ENCODE results near the gene RIPOR2.

Gene RIPOR2

GRCh38 chr6:24876499-24877465, 59.0 kb downstream of the RIPOR2 start:
- DNase-seq (ENCODE audit: low read depth, low spot score), result no peak

- DNase-seq (ENCODE audit: low read depth, low spot score), result no peak
These were observed 60.2 kb downstream of the RIPOR2 start for GRCh38 chr6:24875534-24875901.

- DNase-seq (ENCODE audit: low read depth, low spot score), result no peak
These were observed 60.8 kb downstream of the RIPOR2 start for GRCh38 chr6:24874776-24875533.

GRCh38 chr6:24874128-24874527, 61.6 kb downstream of the RIPOR2 start:
- no peak for DNase-seq (ENCODE audit: low read depth, low spot score)

GRCh38 chr6:24872779-24873178, 63.0 kb downstream of the RIPOR2 start:
- DNase-seq (ENCODE audit: low read depth, low spot score), result no peak

- DNase-seq (ENCODE audit: low read depth, low spot score), result no peak
These were observed 67.0 kb downstream of the RIPOR2 start for GRCh38 chr6:24868765-24869164.

GRCh38 chr6:24867104-24867703, 68.6 kb downstream of the RIPOR2 start:
- no peak for DNase-seq (ENCODE audit: low read depth, low spot score)

GRCh38 chr6:24865161-24865560, 70.6 kb downstream of the RIPOR2 start:
- DNase-seq (ENCODE audit: low read depth, low spot score), result no peak

- no peak for DNase-seq (ENCODE audit: low read depth, low spot score)
These were observed 71.4 kb downstream of the RIPOR2 start for GRCh38 chr6:24864343-24864742.

- DNase-seq (ENCODE audit: low read depth, low spot score), result no peak
These were observed 73.8 kb downstream of the RIPOR2 start for GRCh38 chr6:24861934-24862333.

GRCh38 chr6:24859608-24860200, 76.1 kb downstream of the RIPOR2 start:
- DNase-seq (ENCODE audit: low read depth, low spot score), result no peak

GRCh38 chr6:24859132-24859531, 76.6 kb downstream of the RIPOR2 start:
- no peak for DNase-seq (ENCODE audit: low read depth, low spot score)

- no peak for DNase-seq (ENCODE audit: low read depth, low spot score)
These were observed 77.5 kb downstream of the RIPOR2 start for GRCh38 chr6:24858177-24858653.

GRCh38 chr6:24856901-24857670, 78.7 kb downstream of the RIPOR2 start:
- no peak for DNase-seq (ENCODE audit: low read depth, low spot score)

- DNase-seq (ENCODE audit: low read depth, low spot score), result no peak
These were observed 79.5 kb downstream of the RIPOR2 start for GRCh38 chr6:24856246-24856599.

GRCh38 chr6:24855395-24856245, 80.1 kb downstream of the RIPOR2 start:
- peak; percentile 34 for DNase-seq (ENCODE audit: low read depth, low spot score)

- no peak for DNase-seq (ENCODE audit: low read depth, low spot score)
These were observed 81.6 kb downstream of the RIPOR2 start for GRCh38 chr6:24854077-24854666.

GRCh38 chr6:24851086-24851485, 84.7 kb downstream of the RIPOR2 start:
- no peak for DNase-seq (ENCODE audit: low read depth, low spot score)

- no peak for DNase-seq (ENCODE audit: low read depth, low spot score)
These were observed 86.0 kb downstream of the RIPOR2 start for GRCh38 chr6:24849713-24850112.

- no peak for DNase-seq (ENCODE audit: low read depth, low spot score)
These were observed 87.3 kb downstream of the RIPOR2 start for GRCh38 chr6:24848461-24848860.
